Calu3 (cell line): ENCODE results near the gene DGUOK. TPM values are rescaled to one million over a fixed set of nuclear protein-coding genes. Genes with fewer than 3 reads are reported as not detected.

Source experiments
- BruUV-seq: library from RNA; stranded (reverse); fragments of 400-500 nt; replicated peaks from 2 replicates; lab custom pipeline; 2021; lab: Mats Ljungman, UMichigan
- CTCF ChIA-PET: fragments of 300-600 bp; sonication (Branson Sonifier 250); formaldehyde crosslinking; loops from one replicate; lab custom pipeline; 2022; ENCODE audit warnings: antibody characterized with exemption; lab: Charles Lee
- DNase-seq: peaks from one replicate; pipeline ENCODE4 v3.0.0; 2022
- H3K27ac Mint-ChIP-seq: one replicate; pipeline ENCODE4 v1.8.0; 2022; ENCODE audit warnings: mixed read lengths; ENCODE audit not compliant: unreplicated experiment
- H3K27me3 Mint-ChIP-seq: one replicate; pipeline ENCODE4 v1.8.0; 2022; ENCODE audit warnings: mixed read lengths; ENCODE audit not compliant: unreplicated experiment
- H3K36me3 Mint-ChIP-seq: one replicate; pipeline ENCODE4 v1.8.0; 2022; ENCODE audit warnings: mild to moderate bottlenecking, moderate library complexity, mixed read lengths; ENCODE audit not compliant: insufficient read depth, unreplicated experiment
- H3K4me1 Mint-ChIP-seq: one replicate; pipeline ENCODE4 v1.8.0; 2022; ENCODE audit warnings: mild to moderate bottlenecking, low read depth, mixed read lengths; ENCODE audit not compliant: unreplicated experiment
- H3K4me3 Mint-ChIP-seq: one replicate; pipeline ENCODE4 v1.8.0; 2022; ENCODE audit warnings: mild to moderate bottlenecking, low read depth, moderate library complexity, mixed read lengths; ENCODE audit not compliant: unreplicated experiment
- H3K9me3 Mint-ChIP-seq: one replicate; pipeline ENCODE4 v1.8.0; 2022; ENCODE audit warnings: low read depth, mixed read lengths; ENCODE audit not compliant: unreplicated experiment
- intact Hi-C: fragments of 100-400 bp; cut with micrococcal nuclease; formaldehyde crosslinking; loops from one replicate; pipeline ENCODE4 v1.10.0; 2022; ENCODE audit not compliant: unreplicated experiment
- total RNA-seq: library from RNA; stranded (reverse); gene quantifications from 2 replicates; pipeline ENCODE4 v1.2.3, GENCODE V29; 2022
- TF ChIP-seq, protein P1 (sequence below): fragments of 200-600 bp; IDR thresholded peaks from one replicate; pipeline ENCODE4 v1.8.0; 2022; ENCODE audit warnings: antibody characterized with exemption; ENCODE audit not compliant: unreplicated experiment

Gene DGUOK
- total RNA-seq, 1 experiment from 2014 or later: 78.6 TPM

GRCh38 chr2:74007711-74008110, 81.0 kb downstream of the DGUOK start:
- H3K27me3 Mint-ChIP-seq: no peaks in the 10 kb centered on the region
- peaks cover 17% of the 10 kb centered on the region for H3K36me3 Mint-ChIP-seq
- H3K9me3 Mint-ChIP-seq: no peaks in the 10 kb centered on the region
- no peak for DNase-seq
- TF ChIP-seq, protein P1, sequence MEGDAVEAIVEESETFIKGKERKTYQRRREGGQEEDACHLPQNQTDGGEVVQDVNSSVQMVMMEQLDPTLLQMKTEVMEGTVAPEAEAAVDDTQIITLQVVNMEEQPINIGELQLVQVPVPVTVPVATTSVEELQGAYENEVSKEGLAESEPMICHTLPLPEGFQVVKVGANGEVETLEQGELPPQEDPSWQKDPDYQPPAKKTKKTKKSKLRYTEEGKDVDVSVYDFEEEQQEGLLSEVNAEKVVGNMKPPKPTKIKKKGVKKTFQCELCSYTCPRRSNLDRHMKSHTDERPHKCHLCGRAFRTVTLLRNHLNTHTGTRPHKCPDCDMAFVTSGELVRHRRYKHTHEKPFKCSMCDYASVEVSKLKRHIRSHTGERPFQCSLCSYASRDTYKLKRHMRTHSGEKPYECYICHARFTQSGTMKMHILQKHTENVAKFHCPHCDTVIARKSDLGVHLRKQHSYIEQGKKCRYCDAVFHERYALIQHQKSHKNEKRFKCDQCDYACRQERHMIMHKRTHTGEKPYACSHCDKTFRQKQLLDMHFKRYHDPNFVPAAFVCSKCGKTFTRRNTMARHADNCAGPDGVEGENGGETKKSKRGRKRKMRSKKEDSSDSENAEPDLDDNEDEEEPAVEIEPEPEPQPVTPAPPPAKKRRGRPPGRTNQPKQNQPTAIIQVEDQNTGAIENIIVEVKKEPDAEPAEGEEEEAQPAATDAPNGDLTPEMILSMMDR: no peak
- BruUV-seq: no TSS peak
- H3K4me3 Mint-ChIP-seq: no peak overlapping the region
- H3K27ac Mint-ChIP-seq: no peak overlapping the region
- intact Hi-C loops: no loop called here
- CTCF ChIA-PET: interaction anchor here (0.8 kb wide), 1 partner anchor 20 kb away, joined by 3 read pairs; no protein-coding TSS in a partner anchor
- peaks cover 31% of the 10 kb centered on the region for H3K4me1 Mint-ChIP-seq

Other genes starting within 250 kb of the DGUOK start
- gene TPRKB, start 189.5 kb upstream of the DGUOK start, total RNA-seq: 31.6 and 36.7 TPM in 2 replicates
- gene DUSP11, start 146.8 kb upstream of the DGUOK start, total RNA-seq: 17.2 and 19.1 TPM in 2 replicates
- gene C2orf78, start 142.7 kb upstream of the DGUOK start, total RNA-seq: not detected in 2 replicates
- gene STAMBP, start 97.9 kb upstream of the DGUOK start, total RNA-seq: 50.3 and 51.9 TPM in 2 replicates
- gene ACTG2, start 33.9 kb upstream of the DGUOK start, total RNA-seq: not detected in 2 replicates
- gene TET3, start 58.0 kb downstream of the DGUOK start, total RNA-seq: 23.3 and 24.4 TPM in 2 replicates
- gene BOLA3, start 221.0 kb downstream of the DGUOK start, total RNA-seq: 45.8 and 54.9 TPM in 2 replicates